ENCODE measurements around the gene NSMF.

GRCh38 chr9:137431416-137431931 lies 27.7 kb downstream of the NSMF start:
- TF ChIP-seq, protein P1, sequence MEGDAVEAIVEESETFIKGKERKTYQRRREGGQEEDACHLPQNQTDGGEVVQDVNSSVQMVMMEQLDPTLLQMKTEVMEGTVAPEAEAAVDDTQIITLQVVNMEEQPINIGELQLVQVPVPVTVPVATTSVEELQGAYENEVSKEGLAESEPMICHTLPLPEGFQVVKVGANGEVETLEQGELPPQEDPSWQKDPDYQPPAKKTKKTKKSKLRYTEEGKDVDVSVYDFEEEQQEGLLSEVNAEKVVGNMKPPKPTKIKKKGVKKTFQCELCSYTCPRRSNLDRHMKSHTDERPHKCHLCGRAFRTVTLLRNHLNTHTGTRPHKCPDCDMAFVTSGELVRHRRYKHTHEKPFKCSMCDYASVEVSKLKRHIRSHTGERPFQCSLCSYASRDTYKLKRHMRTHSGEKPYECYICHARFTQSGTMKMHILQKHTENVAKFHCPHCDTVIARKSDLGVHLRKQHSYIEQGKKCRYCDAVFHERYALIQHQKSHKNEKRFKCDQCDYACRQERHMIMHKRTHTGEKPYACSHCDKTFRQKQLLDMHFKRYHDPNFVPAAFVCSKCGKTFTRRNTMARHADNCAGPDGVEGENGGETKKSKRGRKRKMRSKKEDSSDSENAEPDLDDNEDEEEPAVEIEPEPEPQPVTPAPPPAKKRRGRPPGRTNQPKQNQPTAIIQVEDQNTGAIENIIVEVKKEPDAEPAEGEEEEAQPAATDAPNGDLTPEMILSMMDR (IDR thresholded peaks at IDR 0.05): no peak
- no peak for TF ChIP-seq POLR2A (IDR thresholded peaks at IDR 0.05)

Data from stomach (tissue), 4 donors.